SK-N-SH (cell line): Measurements from ENCODE around the gene YOD1. TPM values are rescaled to one million over a fixed set of nuclear protein-coding genes. Genes with fewer than 3 reads are reported as not detected.

Experiments
- CTCF ChIA-PET: fragments of 300-600, 350-600 bp; formaldehyde crosslinking; extraction: SDS; loops from one replicate; lab custom pipeline; 2021; lab: Yijun Ruan, JAX
- POLR2A ChIA-PET: fragments of 350-600 bp; sonication (Branson Sonifier 250); formaldehyde crosslinking; extraction: SDS; loops from one replicate; lab custom pipeline; 2020; ENCODE audit warnings: antibody characterized with exemption, inconsistent platforms; lab: Yijun Ruan, JAX
- DNase-seq: peaks from one replicate; pipeline ENCODE4 v3.0.0; 2012
- H2AFZ ChIP-seq: fragments of 200-600 bp; sonication (generic); 2 replicates; pipeline ENCODE4 v1.8.1; 2016; ENCODE audit warnings: antibody characterized with exemption, mild to moderate bottlenecking, low read depth
- H3F3A ChIP-seq: fragments of 200-600 bp; sonication (generic); replicated peaks from 2 replicates; pipeline ENCODE3; 2016; ENCODE audit warnings: antibody characterized with exemption, mild to moderate bottlenecking; ENCODE audit not compliant: insufficient read depth
- H3K27ac ChIP-seq, 2 experiments: fragments of 200-500 bp in 1 of 2; fragments of 200-600 bp in 1 of 2; sonication (Bioruptor generic) in 1 of 2; sonication (generic), shearing (Covaris generic) in 1 of 2; 2 replicates each; pipeline versions ENCODE4 v1.5.1 to v1.6.1; 2014 to 2016; ENCODE audit warnings: low read depth in 2 of 2, inconsistent platforms in 1 of 2, low read length in 1 of 2, mild to moderate bottlenecking in 1 of 2, mixed read lengths in 1 of 2
- H3K27me3 ChIP-seq: fragments of 200-600 bp; sonication (generic), shearing (Covaris generic); 2 replicates; pipeline ENCODE4 v1.6.1; 2016; ENCODE audit warnings: mixed run types; ENCODE audit not compliant: insufficient read depth
- H3K36me3 ChIP-seq, 2 experiments: fragments of 200-500 bp in 1 of 2; fragments of 200-600 bp in 1 of 2; sonication (Bioruptor generic) in 1 of 2; sonication (generic) in 1 of 2; replicated peaks in 1 of 2; 2 replicates each; pipeline versions ENCODE3 to v1.5.1; 2014 to 2016; ENCODE audit warnings: low read length in 1 of 2, mild to moderate bottlenecking in 1 of 2; ENCODE audit not compliant: insufficient read depth in 2 of 2, control insufficient read depth in 1 of 2
- H3K4me1 ChIP-seq, 2 experiments: fragments of 200-500 bp in 1 of 2; fragments of 200-600 bp in 1 of 2; sonication (Bioruptor generic) in 1 of 2; sonication (generic), shearing (Covaris generic) in 1 of 2; 2 replicates each; pipeline versions ENCODE4 v1.5.1 to v1.6.1; 2014 to 2016; ENCODE audit warnings: low read depth in 1 of 2, low read length in 1 of 2, mixed run types in 1 of 2; ENCODE audit not compliant: insufficient read depth in 2 of 2, control insufficient read depth in 1 of 2
- H3K4me2 ChIP-seq: fragments of 200-600 bp; sonication (generic), shearing (Covaris generic); 2 replicates; pipeline ENCODE4 v1.6.1; 2017; ENCODE audit warnings: mixed run types
- H3K4me3 ChIP-seq, 2 experiments: fragments of 200-500 bp in 1 of 2; fragments of 200-600 bp in 1 of 2; sonication (Bioruptor generic) in 1 of 2; sonication (generic), shearing (Covaris generic) in 1 of 2; 2 replicates each; pipeline versions ENCODE4 v1.5.1 to v1.8.1; 2014 to 2016; ENCODE audit warnings: low read depth in 2 of 2, inconsistent platforms in 1 of 2, low read length in 1 of 2, mild to moderate bottlenecking in 1 of 2, mixed read lengths in 1 of 2, moderate library complexity in 1 of 2
- H3K79me2 ChIP-seq: fragments of 200-600 bp; sonication (generic); 2 replicates; pipeline ENCODE4 v1.8.1; 2017; ENCODE audit warnings: mild to moderate bottlenecking; ENCODE audit not compliant: insufficient read depth
- H3K9ac ChIP-seq: fragments of 200-600 bp; sonication (generic); 2 replicates; pipeline ENCODE4 v1.6.1; 2017; ENCODE audit warnings: mixed run types
- H3K9me2 ChIP-seq: fragments of 200-600 bp; sonication (generic); 2 replicates; pipeline ENCODE4 v1.6.1; 2017; ENCODE audit warnings: mixed run types
- H3K9me3 ChIP-seq: fragments of 200-600 bp; sonication (generic); 2 replicates; pipeline ENCODE4 v1.6.1; 2017; ENCODE audit warnings: mixed run types, mild to moderate bottlenecking, moderate library complexity
- H4K20me1 ChIP-seq: fragments of 200-600 bp; sonication (generic); 2 replicates; pipeline ENCODE4 v1.6.1; 2017; ENCODE audit warnings: mild to moderate bottlenecking, mixed run types; ENCODE audit not compliant: insufficient read depth
- CHD2 ChIP-seq: fragments of 150-350 bp; IDR thresholded peaks from 2 replicates; pipeline ENCODE4 v1.6.1; 2018; ENCODE audit warnings: low read length; ENCODE audit not compliant: partially characterized antibody
- CTCF ChIP-seq: fragments of 200-600 bp; sonication (generic); IDR thresholded peaks from 2 replicates; pipeline ENCODE4 v1.6.1; 2017; ENCODE audit warnings: antibody characterized with exemption, mild to moderate bottlenecking, moderate library complexity
- ELF1 ChIP-seq: IDR thresholded peaks from 2 replicates; pipeline ENCODE4 v1.4.0; 2012
- EZH2phosphoT487 ChIP-seq: fragments of 200-600 bp; sonication (generic); IDR thresholded peaks from 2 replicates; pipeline ENCODE4 v1.6.1; 2017; ENCODE audit warnings: low read depth, mixed run types, mild to moderate bottlenecking, antibody characterized with exemption, moderate library complexity, borderline replicate concordance
- FOSL2 ChIP-seq: IDR thresholded peaks from 2 replicates; pipeline ENCODE4 v1.4.0; 2012; ENCODE audit warnings: low read depth, mild to moderate bottlenecking, moderate library complexity, borderline replicate concordance
- JUND ChIP-seq: IDR thresholded peaks from 2 replicates; pipeline ENCODE4 v1.4.0; 2012
- MEF2A ChIP-seq: IDR thresholded peaks from 2 replicates; pipeline ENCODE4 v1.4.0; 2012; ENCODE audit warnings: low read depth, borderline replicate concordance
- PBX3 ChIP-seq: IDR thresholded peaks from 2 replicates; pipeline ENCODE4; 2012
- RAD21 ChIP-seq: IDR thresholded peaks from 2 replicates; pipeline ENCODE4 v1.6.1; 2012; ENCODE audit warnings: mild to moderate bottlenecking, low read length
- RCOR1 ChIP-seq: fragments of 150-350 bp; IDR thresholded peaks from 2 replicates; pipeline ENCODE4 v1.6.1; 2017; ENCODE audit warnings: antibody characterized with exemption, low read length
- RFX5 ChIP-seq: IDR thresholded peaks from 2 replicates; pipeline ENCODE4 v1.6.1; 2012; ENCODE audit warnings: mild to moderate bottlenecking, improper control_type of control experiment, low read length
- SMC3 ChIP-seq: IDR thresholded peaks from 2 replicates; pipeline ENCODE4 v1.6.1; 2012; ENCODE audit warnings: low read depth, low read length, improper control_type of control experiment
- TAF1 ChIP-seq: IDR thresholded peaks from 2 replicates; pipeline ENCODE4 v1.6.1; 2012; ENCODE audit warnings: low read depth, mild to moderate bottlenecking, low read length, moderate library complexity, borderline replicate concordance
- TCF12 ChIP-seq: IDR thresholded peaks from 2 replicates; pipeline ENCODE4 v1.4.0; 2012
- YY1 ChIP-seq: IDR thresholded peaks from 2 replicates; pipeline ENCODE4 v1.4.0; 2012; ENCODE audit warnings: low read depth, mild to moderate bottlenecking
- ZBTB33 ChIP-seq: IDR thresholded peaks from 2 replicates; pipeline ENCODE4 v1.4.0; 2012; ENCODE audit warnings: low read depth, borderline replicate concordance
- WGBS: methylation state at CpG from one replicate; pipeline ENCODE4 v1.1.6; 2017; ENCODE audit warnings: low lambda C conversion rate; 5-methylcytosine and 5-hydroxymethylcytosine counted together
- polyA plus RNA-seq, 3 experiments: library from polyadenylated mRNA; depleted of rRNA; stranded (reverse); fragments of >200 nt; gene quantifications; 2 replicates each; pipeline ENCODE4 v1.2.3, GENCODE V29; 2012

The YOD1 gene
- polyA plus RNA-seq, 1 of the 3 experiments (the other 2 are of a cell fraction) = 0.79 TPM

DNA sequence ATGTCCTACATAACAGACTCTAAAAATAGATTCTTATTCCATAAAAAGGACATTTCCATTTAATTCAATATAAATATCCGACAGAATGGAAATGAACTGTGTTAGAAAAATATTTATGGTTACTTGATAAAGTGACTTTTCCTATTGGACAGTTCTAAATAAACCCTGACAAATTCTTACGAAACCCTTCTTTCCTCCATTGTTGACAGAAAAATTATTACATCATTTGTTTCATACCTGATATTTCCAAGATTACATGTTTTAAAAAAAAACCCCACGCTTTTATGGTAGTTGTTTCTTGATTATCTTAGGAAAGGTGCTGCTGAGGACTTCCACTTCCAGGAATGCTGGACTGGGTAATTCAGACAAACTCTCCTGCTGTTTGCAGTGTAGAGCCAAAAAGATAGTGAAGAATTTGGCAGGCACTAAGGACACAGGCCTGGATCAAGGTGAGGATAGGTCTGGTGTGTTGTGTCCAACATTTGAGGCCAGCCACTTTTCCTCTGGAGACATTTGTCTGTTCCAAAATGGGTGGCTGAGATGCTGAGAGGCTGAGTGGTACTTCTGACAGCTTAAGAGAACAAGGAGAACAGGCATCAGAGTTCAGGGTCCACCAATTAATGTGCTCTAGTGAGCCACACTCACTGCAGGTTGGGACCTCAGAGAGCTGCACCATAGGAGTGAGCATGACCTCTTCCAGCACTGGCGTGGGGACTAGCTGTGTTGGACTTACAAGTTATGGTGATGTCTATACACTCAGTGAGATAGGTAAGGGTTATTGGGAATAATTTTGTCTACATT, 11.4 kb downstream of the YOD1 start (continued):
- TF ChIP-seq CTCF (no peak), FOSL2 (no peak), MEF2A (no peak)

DNA sequence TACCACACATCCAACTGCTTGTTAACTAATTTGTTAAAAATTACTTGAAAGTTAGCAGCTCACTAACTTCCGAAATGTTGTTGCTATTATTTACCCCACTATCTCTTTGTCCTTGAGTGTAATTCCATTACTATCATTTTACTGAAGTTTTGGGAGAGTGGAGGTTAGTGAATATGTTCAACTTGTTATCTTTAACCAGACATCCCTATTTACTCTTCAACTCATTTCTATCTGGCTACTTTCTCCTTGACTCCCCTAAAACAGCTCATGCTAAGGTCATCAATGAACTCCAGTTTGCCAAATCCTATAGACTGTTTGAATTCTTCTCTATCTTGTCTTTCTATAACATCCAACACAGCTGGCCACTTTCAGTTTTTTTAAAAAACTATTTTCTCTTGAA, 14.1 kb downstream of the YOD1 start:
- H3K4me2 ChIP-seq = no peak overlapping the region
- no peak overlapping the region for H2AFZ ChIP-seq
- H3K36me3 ChIP-seq = no peaks in the 10 kb centered on the region
- no peaks in the 10 kb centered on the region for H3K79me2 ChIP-seq
- ChIA-PET CTCF (interaction anchor here (0.8 to 1.9 kb wide), 2 partner anchors 13 to 38 kb away, joined by 3 to 14 read pairs; no protein-coding TSS in a partner anchor), POLR2A (no interaction called here)
- H3K4me3 ChIP-seq = no peak overlapping the region
- no peak for TF ChIP-seq RCOR1
- no peak for TF ChIP-seq RAD21
- TF ChIP-seq FOSL2 = no peak
- no peak for TF ChIP-seq CHD2
- TF ChIP-seq SMC3 = no peak
- no peak for TF ChIP-seq YY1
- no peak for TF ChIP-seq TCF12
- TF ChIP-seq JUND = no peak
- no peak for TF ChIP-seq TAF1
- no peak for TF ChIP-seq RFX5
- TF ChIP-seq ZBTB33 = no peak
- no peak for TF ChIP-seq EZH2phosphoT487
- no peak for TF ChIP-seq PBX3
- TF ChIP-seq ELF1 = no peak
- no peaks in the 10 kb centered on the region for H3F3A ChIP-seq
- H3K9ac ChIP-seq = no peak overlapping the region
- H4K20me1 ChIP-seq = no peaks in the 10 kb centered on the region
- H3K9me2 ChIP-seq = no peaks in the 10 kb centered on the region
- H3K9me3 ChIP-seq = no peaks in the 10 kb centered on the region
- H3K4me1 ChIP-seq = no peaks in the 10 kb centered on the region; a peak in 2 of 4 replicates
- WGBS = 47% methylated on average over 1 of the region's 1 CpG
- no peak overlapping the region for H3K27ac ChIP-seq
- H3K27me3 ChIP-seq = no peaks in the 10 kb centered on the region
- no peak for DNase-seq
